Measurements from ENCODE around the gene MS4A10. TPM values are rescaled to one million over a fixed set of nuclear protein-coding genes. Genes with fewer than 3 reads are reported as not detected.

Gene MS4A10
- total RNA-seq, 1 donor from 2014 or later = not detected

- DNase-seq (no peak), ATAC-seq (peak; percentile 29)
- no peak for TF ChIP-seq CTCF (IDR thresholded peaks at IDR 0.05)
- H3K4me1 ChIP-seq = no peaks in the 10 kb centered on the region
- H3K4me3 ChIP-seq = no peak overlapping the region
- H3K36me3 ChIP-seq = no peaks in the 10 kb centered on the region
- no peak overlapping the region for H3K27ac ChIP-seq
- no peaks in the 10 kb centered on the region for H3K9me3 ChIP-seq
- no peaks in the 10 kb centered on the region for H3K27me3 ChIP-seq
- intact Hi-C loops (cut with DNase I) = no loop called here
Measured at GRCh38 chr11:60810569-60810968, 25.4 kb downstream of the MS4A10 start.

- no peak for TF ChIP-seq CTCF (IDR thresholded peaks at IDR 0.05)
- H3K4me1 ChIP-seq = no peaks in the 10 kb centered on the region
- H3K27me3 ChIP-seq = no peaks in the 10 kb centered on the region
- H3K9me3 ChIP-seq = no peaks in the 10 kb centered on the region
- H3K27ac ChIP-seq = no peak overlapping the region
- no peak overlapping the region for H3K4me3 ChIP-seq
- H3K36me3 ChIP-seq = no peaks in the 10 kb centered on the region
- ATAC-seq (no peak), DNase-seq (no peak)
- intact Hi-C loops (cut with DNase I) = no loop called here
Measured at GRCh38 chr11:60813324-60813723, 28.2 kb downstream of the MS4A10 start.

- Histone ChIP-seq H3K4me1 (no peaks in the 10 kb centered on the region), H3K9me3 (no peaks in the 10 kb centered on the region), H3K27me3 (no peaks in the 10 kb centered on the region), H3K36me3 (no peaks in the 10 kb centered on the region), H3K4me3 (no peak overlapping the region), H3K27ac (no peak overlapping the region)
- DNase-seq = no peak
- intact Hi-C loops (cut with DNase I) = no loop called here
- ATAC-seq = no peak
- no peak for TF ChIP-seq CTCF (IDR thresholded peaks at IDR 0.05)
Measured at GRCh38 chr11:60814112-60814511, 29.0 kb downstream of the MS4A10 start.

GRCh38 chr11:60816590-60817157, 31.5 kb downstream of the MS4A10 start:
- TF ChIP-seq CTCF (IDR thresholded peaks at IDR 0.05) = no peak
- ATAC-seq (no peak), DNase-seq (no peak)
- no peak overlapping the region for H3K4me3 ChIP-seq
- intact Hi-C loops (cut with DNase I) = no loop called here
- no peaks in the 10 kb centered on the region for H3K9me3 ChIP-seq
- no peaks in the 10 kb centered on the region for H3K27me3 ChIP-seq
- H3K4me1 ChIP-seq = no peaks in the 10 kb centered on the region
- H3K27ac ChIP-seq = no peak overlapping the region
- no peaks in the 10 kb centered on the region for H3K36me3 ChIP-seq

GRCh38 chr11:60818057-60818456, 32.9 kb downstream of the MS4A10 start:
- no peak for TF ChIP-seq CTCF (IDR thresholded peaks at IDR 0.05)
- Histone ChIP-seq H3K27me3 (no peaks in the 10 kb centered on the region), H3K4me1 (no peaks in the 10 kb centered on the region), H3K27ac (no peak overlapping the region), H3K9me3 (no peaks in the 10 kb centered on the region), H3K36me3 (no peaks in the 10 kb centered on the region), H3K4me3 (no peak overlapping the region)
- no peak for ATAC-seq
- no peak for DNase-seq
- intact Hi-C loops (cut with DNase I) = no loop called here

All from upper lobe of right lung (tissue), 1 donor.